RWPE2 (cell line): ENCODE data around the gene POFUT1.

Source experiments
- ATAC-seq: fragments of 200-7000 bp; cut with Tn5 transposase; 3 replicates; pipeline ENCODE4 v1.9.1; 2021; ENCODE audit warnings: low read depth
- DNase-seq: peaks from one replicate; pipeline ENCODE4 v3.0.0-alpha.2; 2020; ENCODE audit warnings: low spot score
- H3K27ac ChIP-seq: fragments of 450-650 bp; 2 replicates; pipeline ENCODE4 v1.5.1; 2017; ENCODE audit warnings: mild to moderate bottlenecking; ENCODE audit not compliant: poor library complexity, severe bottlenecking
- H3K27me3 ChIP-seq: fragments of 250-450 bp; sonication (Bioruptor Pico); 2 replicates; pipeline ENCODE4 v1.5.1; 2021; ENCODE audit warnings: mild to moderate bottlenecking, moderate library complexity; ENCODE audit not compliant: insufficient read depth, poor library complexity, severe bottlenecking
- H3K36me3 ChIP-seq: fragments of 250-450 bp; sonication (Bioruptor Pico); 2 replicates; pipeline ENCODE4 v1.5.1; 2020; ENCODE audit warnings: low read depth, mild to moderate bottlenecking, moderate library complexity
- H3K4me1 ChIP-seq: fragments of 250-450 bp; sonication (Bioruptor Pico); 2 replicates; pipeline ENCODE4 v1.5.1; 2021; ENCODE audit warnings: mild to moderate bottlenecking, moderate library complexity; ENCODE audit not compliant: insufficient read depth, poor library complexity, severe bottlenecking
- H3K4me3 ChIP-seq: fragments of 250-450 bp; sonication (Bioruptor Pico); 2 replicates; pipeline ENCODE4 v1.5.1; 2021; ENCODE audit warnings: mild to moderate bottlenecking, moderate library complexity; ENCODE audit not compliant: severe bottlenecking
- H3K9me3 ChIP-seq: fragments of 250-450 bp; sonication (Bioruptor Pico); 2 replicates; pipeline ENCODE4 v1.5.1; 2021; ENCODE audit warnings: mild to moderate bottlenecking, moderate library complexity; ENCODE audit not compliant: severe bottlenecking
- TF ChIP-seq, protein P1 (sequence below): fragments of 450-650 bp; IDR thresholded peaks from one replicate; pipeline ENCODE4 v1.5.1; 2017; ENCODE audit warnings: mild to moderate bottlenecking, moderate library complexity; ENCODE audit not compliant: poor library complexity, severe bottlenecking

POFUT1 gene

GRCh38 chr20:32207626-32208498 is at the start of gene POFUT1, which contains the start of gene PLAGL2:
Gene POFUT1, plus strand, starts transcription at chr20:32207880. Its CDS starts 62 bp downstream, at chr20:32207942.
Gene PLAGL2, minus strand, starts transcription at chr20:32207743. Its CDS starts 5,565 bp downstream, at chr20:32202178.
- TF ChIP-seq, protein P1, sequence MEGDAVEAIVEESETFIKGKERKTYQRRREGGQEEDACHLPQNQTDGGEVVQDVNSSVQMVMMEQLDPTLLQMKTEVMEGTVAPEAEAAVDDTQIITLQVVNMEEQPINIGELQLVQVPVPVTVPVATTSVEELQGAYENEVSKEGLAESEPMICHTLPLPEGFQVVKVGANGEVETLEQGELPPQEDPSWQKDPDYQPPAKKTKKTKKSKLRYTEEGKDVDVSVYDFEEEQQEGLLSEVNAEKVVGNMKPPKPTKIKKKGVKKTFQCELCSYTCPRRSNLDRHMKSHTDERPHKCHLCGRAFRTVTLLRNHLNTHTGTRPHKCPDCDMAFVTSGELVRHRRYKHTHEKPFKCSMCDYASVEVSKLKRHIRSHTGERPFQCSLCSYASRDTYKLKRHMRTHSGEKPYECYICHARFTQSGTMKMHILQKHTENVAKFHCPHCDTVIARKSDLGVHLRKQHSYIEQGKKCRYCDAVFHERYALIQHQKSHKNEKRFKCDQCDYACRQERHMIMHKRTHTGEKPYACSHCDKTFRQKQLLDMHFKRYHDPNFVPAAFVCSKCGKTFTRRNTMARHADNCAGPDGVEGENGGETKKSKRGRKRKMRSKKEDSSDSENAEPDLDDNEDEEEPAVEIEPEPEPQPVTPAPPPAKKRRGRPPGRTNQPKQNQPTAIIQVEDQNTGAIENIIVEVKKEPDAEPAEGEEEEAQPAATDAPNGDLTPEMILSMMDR, result peak; percentile 52
- peak; percentile 97 for DNase-seq

GRCh38 chr20:32158351-32158750 is 49.3 kb upstream of the POFUT1 start:
- no peak for ATAC-seq

More at GRCh38 chr20:32207626-32208498, at the start of gene POFUT1, which contains the start of gene PLAGL2:
- no peaks in the 10 kb centered on the region for H3K9me3 ChIP-seq
- H3K4me3 ChIP-seq, result peak within 1 kb of the TSS; percentile 97
- H3K36me3 ChIP-seq, result peaks cover 56% of the 10 kb centered on the region
- H3K4me1 ChIP-seq, result peaks cover 38% of the 10 kb centered on the region
- peak; percentile 87 for ATAC-seq
- no peaks in the 10 kb centered on the region for H3K27me3 ChIP-seq
- peak within 1 kb of the TSS; percentile 86 for H3K27ac ChIP-seq

GRCh38 chr20:32158943-32159660 is 48.6 kb upstream of the POFUT1 start:
- TF ChIP-seq, protein P1, result no peak
- Histone ChIP-seq H3K4me3 (no peak overlapping the region), H3K4me1 (no peaks in the 10 kb centered on the region), H3K9me3 (no peaks in the 10 kb centered on the region), H3K27me3 (no peaks in the 10 kb centered on the region), H3K27ac (no peak overlapping the region), H3K36me3 (peaks cover 86% of the 10 kb centered on the region)
- ATAC-seq (no peak), DNase-seq (peak; percentile 71)

More at GRCh38 chr20:32158351-32158750, 49.3 kb upstream of the POFUT1 start:
- Histone ChIP-seq H3K4me3 (no peak overlapping the region), H3K4me1 (no peaks in the 10 kb centered on the region), H3K36me3 (peaks cover 89% of the 10 kb centered on the region), H3K27me3 (no peaks in the 10 kb centered on the region), H3K27ac (no peak overlapping the region), H3K9me3 (no peaks in the 10 kb centered on the region)
- DNase-seq, result peak; percentile 69
- TF ChIP-seq, protein P1, result no peak

DNA sequence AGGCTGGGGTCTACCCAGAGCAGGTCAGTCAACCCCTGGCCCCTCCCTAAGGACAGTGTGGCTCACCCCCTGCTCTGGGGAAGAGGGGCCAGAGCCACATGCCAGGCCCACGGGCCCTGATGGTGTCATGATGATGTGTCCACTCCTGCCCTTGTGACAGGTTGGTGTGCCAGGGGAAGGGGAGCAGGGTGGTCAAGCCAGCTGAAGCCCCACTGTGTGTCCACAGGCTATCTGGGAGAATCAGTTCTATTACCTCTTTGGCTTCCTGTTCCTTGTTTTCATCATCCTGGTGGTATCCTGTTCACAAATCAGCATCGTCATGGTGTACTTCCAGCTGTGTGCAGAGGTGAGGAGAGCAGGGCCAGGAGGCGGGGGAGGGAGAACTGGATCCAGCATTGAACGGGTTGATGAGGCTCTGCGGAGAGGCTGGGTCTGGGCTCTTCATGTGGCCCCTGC is 47.9 kb upstream of the POFUT1 start:
- no peaks in the 10 kb centered on the region for H3K4me1 ChIP-seq
- H3K36me3 ChIP-seq, result peaks cover 86% of the 10 kb centered on the region
- H3K27ac ChIP-seq, result no peak overlapping the region
- no peaks in the 10 kb centered on the region for H3K9me3 ChIP-seq
- H3K27me3 ChIP-seq, result no peaks in the 10 kb centered on the region
- H3K4me3 ChIP-seq, result no peak overlapping the region
- ATAC-seq (no peak), DNase-seq (peak; percentile 61)
- TF ChIP-seq, protein P1, result no peak
